Spleen (tissue), 11 donors: ENCODE results near the gene C9orf85. TPM values are rescaled to one million over a fixed set of nuclear protein-coding genes. Genes with fewer than 3 reads are reported as not detected.

ENCODE experiments used
- DNase-seq: peaks from one replicate; pipeline ENCODE4 v3.0.0-alpha.2; 2020
- H3K27ac ChIP-seq, 8 donors: fragments of 200-600 bp; sonication (generic) in 7 of 8; 1 replicate in 4 of 8; 2 replicates in 4 of 8; pipeline versions ENCODE4 v1.5.0 to v1.8.0; 2016 to 2021; ENCODE audit warnings: inconsistent platforms in 4 of 8, mild to moderate bottlenecking in 4 of 8, moderate library complexity in 1 of 8
- H3K27me3 ChIP-seq, 7 donors: fragments of 200-600 bp; sonication (generic) in 6 of 7; replicated peaks in 1 of 7; 1 replicate in 4 of 7; 2 replicates in 3 of 7; pipeline versions ENCODE4 v1.5.0 to v1.8.0; 2016 to 2021; ENCODE audit warnings: inconsistent platforms in 3 of 7, mild to moderate bottlenecking in 1 of 7
- H3K36me3 ChIP-seq, 6 donors: fragments of 200-600 bp; sonication (generic) in 5 of 6; 1 replicate in 4 of 6; 2 replicates in 2 of 6; pipeline versions ENCODE4 v1.5.0 to v1.8.0; 2016 to 2021; ENCODE audit warnings: inconsistent platforms in 2 of 6
- H3K4me1 ChIP-seq, 6 donors: fragments of 200-600 bp; sonication (generic) in 5 of 6; 1 replicate in 3 of 6; 2 replicates in 3 of 6; pipeline versions ENCODE4 v1.5.0 to v1.8.0; 2016 to 2021; ENCODE audit warnings: inconsistent platforms in 3 of 6
- H3K4me3 ChIP-seq, 8 donors: fragments of 200-600 bp; sonication (generic) in 7 of 8; 1 replicate in 4 of 8; 2 replicates in 4 of 8; pipeline versions ENCODE4 v1.5.0 to v1.8.0; 2016 to 2021; ENCODE audit warnings: inconsistent platforms in 4 of 8, mild to moderate bottlenecking in 4 of 8, moderate library complexity in 2 of 8
- H3K9me3 ChIP-seq, 8 donors: fragments of 200-600 bp; sonication (generic) in 7 of 8; 1 replicate in 4 of 8; 2 replicates in 4 of 8; pipeline versions ENCODE4 v1.5.0 to v1.8.0; 2016 to 2021; ENCODE audit warnings: inconsistent platforms in 4 of 8
- CTCF ChIP-seq, 11 experiments: fragments of 200-600 bp in 7 of 11; fragments of 450-650 bp in 4 of 11; sonication (generic) in 4 of 11; IDR thresholded peaks in 8 of 11; conservative IDR thresholded peaks in 3 of 11; 1 replicate in 7 of 11; 2 replicates in 4 of 11; pipeline versions ENCODE4 v1.4.0 to v1.8.0; 2016 to 2021; ENCODE audit warnings: antibody characterized with exemption in 11 of 11, inconsistent platforms in 4 of 11, mild to moderate bottlenecking in 1 of 11
- POLR2A ChIP-seq, 3 donors: fragments of 450-650 bp; IDR thresholded peaks; one replicate each; pipeline ENCODE4 v1.5.1; 2017; ENCODE audit warnings: antibody characterized with exemption in 3 of 3, mild to moderate bottlenecking in 1 of 3
- POLR2AphosphoS5 ChIP-seq, 3 donors: sonication (generic); formaldehyde crosslinking; IDR thresholded peaks; one replicate each; pipeline ENCODE4 v1.5.1; 2017; ENCODE audit warnings: antibody characterized with exemption in 3 of 3
- WGBS, 5 donors: extraction: QIAGEN DNeasy Blood & Tissue Kit in 3 of 5; methylation state at CpG; one replicate each; pipeline versions ENCODE4 v1.1.5 to v1.1.7; 2013 to 2018; 5-methylcytosine and 5-hydroxymethylcytosine counted together
- intact Hi-C: fragments of 100-400 bp; cut with DNase I; formaldehyde crosslinking; loops from one replicate; pipeline ENCODE4 v1.15.0; 2023; ENCODE audit warnings: low total_unique reads
- polyA plus RNA-seq, 3 donors: library from polyadenylated mRNA; stranded (reverse); fragments of 200-250 nt; gene quantifications; one replicate each; pipeline ENCODE4 v1.2.1, GENCODE V29; 2013
- total RNA-seq, 7 donors: library from RNA; depleted of rRNA in 3 of 7; stranded (reverse); fragments of >200 nt in 3 of 7; fragmentation: NEBNext Ultra II Directional in 4 of 7; extraction: Animal tissue kit (Norgen Biotek cat#: 25700) in 4 of 7; gene quantifications; one replicate each; pipeline versions ENCODE4 v1.1.0 to v1.2.1, GENCODE V29; 2016 to 2021
- donor health status: healthy with polysubstance abuse.
- donor health status: DM: no; HTN: no; CAD: no; lungs with moderate emphysema.
- donor health status: DM: no; HTN: no; CAD: no.
- donor health status: Bipolar disorder and iron deficiency.
- donor health status: healthy.
- donor health status: DM: no; HTN: no; CAD: no.
- donor health status: DM: yes; HTN: yes; CAD: no.

Gene C9orf85
- total and polyA plus RNA-seq, 10 donors, result 7.1 to 17.8 (median 9.3) TPM

- intact Hi-C loops, result no loop called here
- Histone ChIP-seq H3K27me3 (no peaks in the 10 kb centered on the region), H3K4me3 (no peak overlapping the region), H3K9me3 (no peaks in the 10 kb centered on the region), H3K27ac (no peak overlapping the region), H3K36me3 (no peaks in the 10 kb centered on the region), H3K4me1 (peaks cover 0 to 8% (median 0%) of the 10 kb centered on the region in 6 donors)
- no peak for DNase-seq
- WGBS, 5 donors, result 96 to 98% (median 96%) methylated on average over 2 of the region's 2 CpGs
- TF ChIP-seq POLR2AphosphoS5 (IDR thresholded peaks at IDR 0.05), result no peak
- no peak for TF ChIP-seq CTCF (IDR thresholded peaks at IDR 0.05 in 8 of 11, conservative IDR thresholded peaks at IDR 0.05 in 3 of 11)
- TF ChIP-seq POLR2A (IDR thresholded peaks at IDR 0.05), result no peak
These were observed 19.7 kb downstream of the C9orf85 start for GRCh38 chr9:71931166-71931565.

GRCh38 chr9:71936066-71936465, 24.6 kb downstream of the C9orf85 start:
- Histone ChIP-seq H3K4me1 (peaks cover 0 to 23% (median 0%) of the 10 kb centered on the region in 6 donors), H3K9me3 (no peaks in the 10 kb centered on the region), H3K27me3 (no peaks in the 10 kb centered on the region), H3K4me3 (no peak overlapping the region), H3K27ac (no peak overlapping the region), H3K36me3 (no peaks in the 10 kb centered on the region)
- 59 to 92% (median 75%) methylated on average over 1 of the region's 1 CpG for WGBS, 5 donors
- DNase-seq, result no peak
- TF ChIP-seq CTCF (IDR thresholded peaks at IDR 0.05 in 8 of 11, conservative IDR thresholded peaks at IDR 0.05 in 3 of 11) (no peak), POLR2AphosphoS5 (IDR thresholded peaks at IDR 0.05) (no peak), POLR2A (IDR thresholded peaks at IDR 0.05) (no peak)
- intact Hi-C loops, result no loop called here

- Histone ChIP-seq H3K9me3 (no peaks in the 10 kb centered on the region), H3K27ac (no peak overlapping the region), H3K4me1 (peaks cover 0 to 23% (median 0%) of the 10 kb centered on the region in 6 donors), H3K27me3 (no peaks in the 10 kb centered on the region), H3K36me3 (no peaks in the 10 kb centered on the region), H3K4me3 (no peak overlapping the region)
- 78 to 92% (median 89%) methylated on average over 4 of the region's 4 CpGs for WGBS, 5 donors
- DNase-seq, result no peak
- no peak for TF ChIP-seq CTCF (IDR thresholded peaks at IDR 0.05 in 8 of 11, conservative IDR thresholded peaks at IDR 0.05 in 3 of 11)
- no peak for TF ChIP-seq POLR2A (IDR thresholded peaks at IDR 0.05)
- TF ChIP-seq POLR2AphosphoS5 (IDR thresholded peaks at IDR 0.05), result no peak
- intact Hi-C loops, result no loop called here
These were observed 25.7 kb downstream of the C9orf85 start for GRCh38 chr9:71937070-71937625.

GRCh38 chr9:71937898-71938297, 26.5 kb downstream of the C9orf85 start:
- H3K4me1 ChIP-seq, result peaks cover 0 to 23% (median 0%) of the 10 kb centered on the region in 6 donors
- intact Hi-C loops, result no loop called here
- no peaks in the 10 kb centered on the region for H3K27me3 ChIP-seq
- H3K36me3 ChIP-seq, result no peaks in the 10 kb centered on the region
- 73 to 87% (median 81%) methylated on average over 1 of the region's 1 CpG for WGBS, 5 donors
- no peak overlapping the region for H3K4me3 ChIP-seq
- no peak overlapping the region for H3K27ac ChIP-seq
- no peak for TF ChIP-seq POLR2AphosphoS5 (IDR thresholded peaks at IDR 0.05)
- TF ChIP-seq CTCF (IDR thresholded peaks at IDR 0.05 in 8 of 11, conservative IDR thresholded peaks at IDR 0.05 in 3 of 11), result no peak
- no peak for TF ChIP-seq POLR2A (IDR thresholded peaks at IDR 0.05)
- no peak for DNase-seq
- no peaks in the 10 kb centered on the region for H3K9me3 ChIP-seq
